GM18858 (cell line): ENCODE data around the gene TUBA1B.
"Not testable (repeated sequence)": the region's sequence is repeated elsewhere in the genome, so short reads cannot be mapped to it uniquely, and the experiment has no call there.

Experiments
- ATAC-seq: cut with Tn5 transposase; IDR thresholded peaks from one replicate; pipeline ENCODE4 v1.9.1; 2021; ENCODE audit not compliant: unreplicated experiment

TUBA1B gene

DNA sequence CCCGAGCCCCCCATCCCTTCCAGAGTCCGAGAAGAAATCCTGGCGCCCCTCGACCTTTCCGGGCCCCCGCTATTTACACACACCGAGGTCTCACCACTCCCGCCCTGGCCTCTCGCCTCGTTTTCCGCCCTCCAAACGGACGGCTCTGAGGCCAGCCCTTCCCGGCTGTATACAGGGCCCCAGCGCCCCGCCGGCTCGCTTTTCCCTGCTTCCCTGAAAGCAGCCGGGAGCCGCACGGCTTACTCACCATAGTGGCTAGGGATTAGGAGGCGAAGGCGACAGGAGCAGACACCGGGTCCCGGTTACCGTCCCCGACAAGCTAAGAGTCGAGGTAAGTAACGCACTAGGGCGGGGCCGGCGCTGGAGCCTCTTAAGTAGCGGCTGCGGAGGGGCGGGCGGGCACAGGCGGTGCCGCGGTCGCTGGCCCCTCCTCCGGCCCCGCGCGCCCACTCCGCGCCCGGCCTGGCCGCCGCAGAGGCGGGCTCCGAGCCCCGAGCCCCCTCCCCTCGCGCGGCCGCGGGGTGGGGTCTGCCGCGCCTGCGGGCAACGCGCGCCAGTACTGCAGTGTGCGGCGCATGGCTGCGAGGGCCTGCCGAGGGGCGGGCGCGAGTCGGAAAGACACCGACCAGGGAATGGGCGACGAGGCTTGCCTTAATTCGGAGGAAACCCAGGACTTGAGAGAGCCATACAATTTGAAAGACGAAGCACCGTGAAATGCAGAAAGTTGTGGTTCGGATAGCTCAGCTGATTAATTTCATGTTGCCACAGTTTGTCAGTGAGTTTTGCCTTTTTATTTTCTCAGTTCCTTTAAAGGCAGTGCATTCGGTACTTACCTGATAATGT, at the start of gene TUBA1B:
TSS of gene TUBA1B (minus strand) at position 345 of the 843 bp plus-strand sequence. CDS start at position 250, 95 bp downstream.
- peak; percentile 49 for ATAC-seq

DNA sequence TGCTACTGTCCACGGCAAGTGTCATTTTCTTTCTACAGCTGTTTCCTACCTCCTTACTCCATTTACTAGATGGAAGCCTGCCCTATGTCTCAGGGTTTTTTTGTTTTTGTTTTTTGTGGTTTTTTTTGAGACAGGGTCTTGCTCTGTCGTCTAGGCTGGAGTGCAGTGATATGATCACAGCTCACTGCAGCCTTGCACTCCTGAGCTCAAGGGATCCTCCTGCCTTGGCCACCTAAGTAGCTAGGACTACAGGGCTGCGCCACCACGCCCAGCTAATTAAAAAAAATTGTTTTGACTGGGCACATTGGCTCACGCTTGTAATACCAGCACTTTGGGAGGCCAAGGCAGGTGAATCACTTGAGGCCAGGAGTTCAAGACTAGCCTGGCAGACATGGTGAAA, 43.0 kb upstream of the TUBA1B start:
- no peak for ATAC-seq

DNA sequence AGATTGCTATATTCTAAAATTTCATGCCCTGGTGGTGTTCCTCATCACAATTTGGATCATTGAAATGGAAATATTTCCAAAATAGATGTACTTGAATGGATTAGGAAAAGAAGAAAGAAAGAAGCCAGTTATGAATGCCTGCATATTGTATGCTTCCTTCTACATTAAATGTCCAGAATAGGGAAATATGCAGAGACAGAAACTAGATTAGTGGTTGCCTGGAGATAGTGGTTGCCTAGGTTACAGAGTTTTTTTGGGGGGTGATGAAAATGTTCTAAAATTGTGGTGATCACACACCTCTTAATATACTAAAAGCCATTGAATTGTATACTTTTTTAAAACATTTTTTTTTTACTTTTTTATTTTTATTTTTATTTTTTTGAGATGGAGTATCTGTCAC, 39.7 kb upstream of the TUBA1B start:
- no peak for ATAC-seq

DNA sequence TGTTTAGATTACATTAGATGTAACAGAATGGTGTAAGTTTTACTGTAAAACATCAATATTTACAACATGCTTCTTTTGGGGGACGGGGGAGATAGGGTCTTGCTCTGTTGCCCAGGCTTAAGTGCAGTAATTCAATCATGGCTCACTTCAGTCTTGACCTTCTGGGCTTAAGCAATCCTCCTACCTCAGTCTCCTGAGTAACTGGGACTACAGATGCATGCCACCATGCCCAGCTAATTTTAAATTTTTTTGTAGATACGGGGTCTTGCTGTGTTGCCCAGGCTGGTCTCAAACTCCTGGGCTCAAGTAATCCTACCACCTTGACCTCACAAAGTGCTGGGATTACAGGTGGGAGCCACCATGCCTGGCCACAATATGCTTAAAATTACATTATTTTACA, 33.9 kb upstream of the TUBA1B start:
- ATAC-seq = no peak

DNA sequence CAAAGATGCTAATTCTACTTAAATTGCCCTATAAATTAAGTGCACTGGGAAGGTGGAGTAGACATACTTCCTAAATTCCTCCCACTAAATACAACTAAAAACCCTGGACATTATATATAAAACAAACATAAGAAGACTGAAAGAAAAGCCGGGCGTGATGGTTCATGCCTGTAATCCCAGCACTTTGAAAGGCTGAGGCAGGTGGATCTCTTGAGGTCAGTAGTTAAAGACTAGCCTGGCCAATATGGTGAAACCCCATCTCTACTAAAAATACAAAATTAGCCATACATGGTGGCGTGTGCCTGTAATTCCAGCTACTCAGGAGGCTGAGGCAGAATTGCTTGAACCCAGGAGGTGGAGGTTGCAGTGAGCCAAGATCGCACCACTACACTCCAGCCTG, 30.7 kb upstream of the TUBA1B start:
- ATAC-seq = not testable (repeated sequence)

DNA sequence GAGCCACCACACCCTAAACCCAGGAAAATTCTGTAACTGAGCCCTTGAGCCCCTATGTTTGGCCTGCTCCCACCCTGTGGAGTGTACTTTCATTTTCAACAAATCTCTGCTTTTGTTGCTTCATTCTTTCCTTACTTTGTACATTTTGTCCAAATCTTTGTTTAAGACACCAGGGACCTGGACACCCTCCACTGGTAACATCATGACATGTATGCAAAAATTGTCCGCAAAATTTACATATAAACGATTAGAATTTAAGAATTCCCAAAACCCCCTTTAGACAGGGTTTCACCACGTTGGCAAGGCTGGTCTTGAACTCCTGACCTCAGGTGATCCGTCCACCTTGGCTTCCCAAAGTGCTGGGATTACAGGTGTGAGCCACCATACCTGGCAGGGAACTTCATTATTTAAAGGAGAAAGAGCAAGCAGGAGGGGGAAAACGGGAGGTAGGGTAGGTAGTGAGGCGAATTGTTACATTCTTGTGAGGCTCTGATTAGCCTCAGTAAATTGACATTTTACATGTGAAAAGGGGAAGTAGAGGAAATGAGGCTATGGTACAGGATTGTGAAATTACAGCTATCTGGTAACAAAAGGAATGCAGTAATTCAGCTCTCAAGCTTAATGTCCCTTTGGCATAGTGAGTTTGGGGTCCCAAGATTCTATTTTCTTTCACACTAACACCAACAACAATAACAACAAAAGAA, 30.0 kb upstream of the TUBA1B start:
- no peak for ATAC-seq

DNA sequence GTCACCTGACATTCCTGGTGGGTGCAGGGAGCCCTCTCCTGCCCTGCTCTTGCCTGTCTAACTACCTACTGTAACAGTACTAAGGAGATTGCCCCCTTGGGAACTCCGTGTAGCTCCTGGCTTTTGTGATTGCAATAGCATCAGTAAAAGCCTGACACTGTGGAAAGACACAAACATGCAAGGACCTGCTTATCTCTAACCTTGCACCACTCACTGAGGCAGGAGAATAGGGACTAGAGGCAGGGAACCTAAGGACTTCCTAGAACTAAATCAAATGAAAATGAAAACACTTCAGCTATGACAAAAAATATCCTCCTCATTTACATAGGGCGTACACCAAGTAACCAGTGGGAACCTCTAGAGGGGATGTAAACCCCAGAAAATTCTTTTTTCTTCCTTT, 29.2 kb upstream of the TUBA1B start:
- ATAC-seq = no peak

DNA sequence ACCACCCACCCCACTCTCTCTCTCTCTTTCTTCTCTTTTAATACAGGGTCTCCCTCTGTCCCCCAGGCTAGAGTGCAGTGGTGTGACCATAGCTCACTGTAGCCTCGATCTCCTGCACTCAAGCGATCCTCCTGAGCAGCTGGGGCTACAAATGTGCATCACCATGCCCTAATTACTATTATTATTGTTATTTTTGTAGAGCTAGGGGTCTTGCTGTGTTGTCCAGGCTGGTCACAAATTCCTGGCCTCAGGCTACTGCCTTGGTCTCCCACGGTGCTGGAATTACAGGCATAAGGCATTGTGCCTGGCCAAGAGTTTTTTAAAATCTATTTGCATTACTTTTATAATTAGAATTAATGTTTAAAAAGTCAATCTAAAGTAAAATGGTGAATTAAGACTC, 23.0 kb upstream of the TUBA1B start:
- no peak for ATAC-seq

DNA sequence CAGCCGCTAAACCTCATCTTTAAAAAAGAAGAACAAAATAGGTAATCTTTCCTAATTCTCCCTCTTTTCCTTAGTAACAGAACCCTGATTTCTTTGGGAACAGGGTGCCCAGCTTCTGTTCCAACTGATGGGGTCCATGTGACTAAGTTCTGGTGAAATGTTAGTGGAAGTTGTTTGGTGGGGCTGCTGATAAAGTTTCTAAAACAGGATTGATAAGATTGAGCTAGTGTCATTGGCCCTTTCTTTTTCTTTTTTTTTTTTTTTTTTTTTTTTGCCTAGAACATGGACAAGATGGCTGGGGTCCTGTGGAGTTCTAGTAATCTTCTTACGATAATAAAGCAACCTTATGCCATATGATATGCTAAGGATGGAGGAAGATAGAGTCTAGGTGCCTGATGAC, 16.2 kb upstream of the TUBA1B start:
- no peak for ATAC-seq

DNA sequence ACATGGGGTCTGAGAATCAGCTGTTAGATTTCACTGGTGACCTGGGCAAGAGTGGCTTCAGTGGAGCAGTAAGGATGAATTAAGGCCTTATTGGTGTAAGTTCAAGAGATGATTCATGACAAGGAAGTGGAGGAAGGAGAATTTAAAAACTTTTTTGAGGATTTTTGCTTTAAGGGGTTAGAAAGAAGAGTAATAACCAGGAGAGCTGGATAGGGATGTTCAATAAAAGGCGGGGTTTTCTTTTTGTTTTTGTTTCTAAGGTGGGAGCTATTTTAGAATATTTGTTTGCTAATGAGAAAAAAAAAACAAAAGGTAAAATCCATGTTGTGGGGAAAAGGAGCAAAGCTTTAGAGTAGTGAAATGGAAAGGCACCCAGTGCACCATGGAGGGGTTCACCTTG, 15.2 kb upstream of the TUBA1B start:
- no peak for ATAC-seq

DNA sequence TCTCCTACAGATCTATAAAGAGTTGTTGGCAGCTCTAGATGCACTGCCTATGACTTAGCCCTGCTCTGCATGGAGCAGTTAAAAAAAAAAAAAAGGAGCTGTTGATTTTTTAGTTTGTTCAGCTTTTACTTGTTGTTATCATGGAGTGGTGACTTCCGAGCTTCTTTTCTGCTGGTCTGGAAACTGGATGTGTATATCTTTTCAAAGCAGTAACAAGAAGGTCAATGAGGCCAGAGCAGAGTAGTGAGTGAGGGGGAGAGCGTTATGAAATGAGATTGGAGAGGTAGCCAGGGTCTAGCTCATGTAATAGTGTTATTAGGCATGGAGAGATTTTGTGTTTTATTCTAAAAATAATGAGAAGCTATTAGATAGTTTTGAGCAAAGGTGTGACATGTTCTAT, 13.2 kb upstream of the TUBA1B start:
- no peak for ATAC-seq

DNA sequence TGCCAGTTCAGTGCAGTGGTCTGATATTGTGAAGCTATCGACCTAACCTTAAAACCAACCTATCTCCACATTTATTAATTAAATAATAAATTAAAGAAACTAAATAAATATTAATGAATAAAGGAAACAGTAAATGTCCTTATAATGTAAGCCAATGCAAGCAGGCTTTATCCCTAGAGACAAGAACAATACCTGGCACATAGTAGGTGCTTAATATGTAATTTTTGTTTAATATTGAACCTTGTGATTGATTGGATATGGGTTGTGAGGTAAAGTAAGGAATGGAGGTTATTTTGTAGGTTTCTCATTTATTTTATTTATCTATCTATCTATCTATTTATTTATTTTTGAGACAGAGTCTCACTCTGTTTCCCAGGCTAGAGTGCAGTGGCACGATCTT, 7.8 kb upstream of the TUBA1B start:
- no peak for ATAC-seq

DNA sequence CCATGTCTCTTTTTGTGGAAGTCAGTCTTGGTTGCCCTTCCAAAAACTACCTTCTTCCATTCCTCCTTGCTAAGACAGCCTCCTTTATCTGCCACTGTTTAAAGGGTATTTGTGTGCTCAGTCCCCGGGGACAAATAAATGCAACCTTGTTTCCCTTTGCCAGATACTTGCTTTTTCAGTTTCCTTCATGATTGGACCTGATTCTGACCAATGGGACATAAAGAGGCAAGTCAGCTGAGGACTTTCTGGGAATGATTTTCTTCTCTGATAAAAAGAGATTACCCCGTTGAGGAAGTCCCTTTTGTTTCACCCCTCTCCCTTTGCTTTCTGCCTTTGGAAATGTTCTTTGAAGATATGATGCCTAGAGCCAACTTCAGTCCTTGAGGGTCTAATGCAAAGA, 7.4 kb upstream of the TUBA1B start:
- no peak for ATAC-seq

DNA sequence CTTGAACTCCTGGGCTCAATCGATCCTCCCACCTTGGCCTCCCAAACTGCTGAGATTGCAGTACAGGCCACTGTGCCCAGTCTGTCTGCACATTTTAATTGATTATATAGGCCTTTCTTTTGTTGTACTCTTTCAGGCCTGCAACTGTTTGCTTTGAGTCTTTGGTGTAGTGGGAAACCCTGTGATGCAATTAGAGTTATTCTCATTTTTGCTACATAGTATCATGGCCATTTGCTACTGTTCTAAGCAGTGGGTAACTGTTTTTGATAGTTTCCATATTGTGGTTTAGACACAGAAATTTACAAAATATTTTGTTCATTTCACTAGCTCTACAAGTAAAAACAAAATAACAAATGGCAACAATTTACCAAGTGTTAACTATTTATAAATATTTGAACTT, 6.3 kb upstream of the TUBA1B start:
- no peak for ATAC-seq

DNA sequence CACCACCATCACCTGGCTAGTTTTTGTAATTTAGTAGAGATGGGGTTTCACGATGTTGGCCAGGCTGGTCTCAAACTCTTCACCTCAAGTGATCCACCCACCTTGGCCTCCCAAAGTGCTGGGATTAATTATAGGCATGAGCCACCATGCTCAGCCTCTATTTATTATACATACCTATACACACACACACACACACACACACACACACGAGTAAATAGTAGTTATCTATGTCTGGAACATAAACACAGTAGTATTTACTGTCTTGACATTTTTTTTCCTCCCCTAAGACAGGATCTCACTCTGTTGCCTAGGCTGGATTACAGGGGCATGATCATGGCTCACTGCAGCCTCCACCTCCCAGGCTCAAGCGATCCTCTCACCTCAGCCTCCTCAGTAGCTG, 5.8 kb upstream of the TUBA1B start:
- ATAC-seq = not testable (repeated sequence)

DNA sequence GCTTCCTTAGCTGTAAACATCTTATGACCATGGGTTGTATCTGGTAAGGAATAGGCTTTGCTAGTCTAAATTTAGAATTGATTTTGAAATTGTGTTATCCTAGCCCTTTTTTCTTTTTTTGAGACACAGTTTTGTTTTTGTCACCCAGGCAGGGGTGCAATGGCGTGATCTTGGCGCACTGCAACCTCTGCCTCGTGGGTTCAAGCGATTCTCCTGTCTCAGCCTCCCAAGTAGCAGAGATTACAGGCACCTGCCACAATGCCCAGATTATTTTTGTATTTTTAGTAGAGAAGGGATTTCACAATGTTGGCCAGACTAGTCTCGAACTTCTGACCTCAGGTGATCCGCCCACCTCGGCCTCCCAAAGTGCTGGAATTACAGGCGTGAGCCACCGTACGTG, 2.4 kb upstream of the TUBA1B start:
- ATAC-seq = no peak

DNA sequence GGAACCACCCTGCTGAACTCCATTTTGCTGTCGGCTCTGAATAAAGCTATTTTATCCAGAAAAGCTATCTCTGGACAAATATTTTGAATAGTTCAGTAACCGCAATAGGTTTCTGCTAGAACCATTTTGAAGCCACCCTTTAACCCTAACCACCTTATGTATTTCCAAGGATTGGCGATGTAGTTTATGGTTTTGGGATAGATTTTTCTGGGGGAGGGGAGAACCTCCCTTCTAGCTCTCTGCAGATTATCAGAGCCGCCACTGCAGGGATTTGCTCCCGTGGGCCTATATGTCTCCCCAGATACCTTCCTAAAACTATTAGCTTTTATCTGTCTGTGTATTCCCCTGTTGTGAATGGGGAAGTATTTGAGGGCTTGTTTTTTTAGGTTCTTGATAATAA, 1.8 kb upstream of the TUBA1B start:
- no peak for ATAC-seq

DNA sequence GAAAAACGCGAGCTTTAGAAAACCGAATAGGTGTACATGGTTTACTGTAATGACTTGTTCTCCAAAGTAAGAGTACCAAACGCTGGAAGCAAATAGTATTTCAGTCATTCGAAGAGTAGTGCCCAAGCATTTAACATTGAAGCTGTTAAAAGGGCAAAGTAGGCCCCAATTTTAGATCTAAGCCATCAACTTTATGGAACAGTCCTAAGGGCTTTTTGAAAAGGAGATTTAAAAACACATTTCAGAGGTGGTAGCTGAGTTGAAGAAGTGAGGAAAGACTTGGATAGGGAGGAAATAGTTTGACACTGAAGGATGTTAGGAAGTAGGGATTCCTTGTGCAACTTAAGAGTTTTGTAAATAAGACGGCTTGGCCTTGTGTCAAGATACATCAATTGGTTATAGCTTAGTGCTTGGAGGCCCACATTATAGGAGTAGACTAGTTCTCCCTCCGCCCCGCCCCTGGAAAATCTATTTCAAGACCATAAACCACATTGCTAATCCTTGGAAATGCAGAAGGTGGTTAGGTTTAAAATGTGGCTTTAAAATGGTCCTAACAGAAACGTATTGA, 783 bp upstream of the TUBA1B start:
- ATAC-seq = no peak

DNA sequence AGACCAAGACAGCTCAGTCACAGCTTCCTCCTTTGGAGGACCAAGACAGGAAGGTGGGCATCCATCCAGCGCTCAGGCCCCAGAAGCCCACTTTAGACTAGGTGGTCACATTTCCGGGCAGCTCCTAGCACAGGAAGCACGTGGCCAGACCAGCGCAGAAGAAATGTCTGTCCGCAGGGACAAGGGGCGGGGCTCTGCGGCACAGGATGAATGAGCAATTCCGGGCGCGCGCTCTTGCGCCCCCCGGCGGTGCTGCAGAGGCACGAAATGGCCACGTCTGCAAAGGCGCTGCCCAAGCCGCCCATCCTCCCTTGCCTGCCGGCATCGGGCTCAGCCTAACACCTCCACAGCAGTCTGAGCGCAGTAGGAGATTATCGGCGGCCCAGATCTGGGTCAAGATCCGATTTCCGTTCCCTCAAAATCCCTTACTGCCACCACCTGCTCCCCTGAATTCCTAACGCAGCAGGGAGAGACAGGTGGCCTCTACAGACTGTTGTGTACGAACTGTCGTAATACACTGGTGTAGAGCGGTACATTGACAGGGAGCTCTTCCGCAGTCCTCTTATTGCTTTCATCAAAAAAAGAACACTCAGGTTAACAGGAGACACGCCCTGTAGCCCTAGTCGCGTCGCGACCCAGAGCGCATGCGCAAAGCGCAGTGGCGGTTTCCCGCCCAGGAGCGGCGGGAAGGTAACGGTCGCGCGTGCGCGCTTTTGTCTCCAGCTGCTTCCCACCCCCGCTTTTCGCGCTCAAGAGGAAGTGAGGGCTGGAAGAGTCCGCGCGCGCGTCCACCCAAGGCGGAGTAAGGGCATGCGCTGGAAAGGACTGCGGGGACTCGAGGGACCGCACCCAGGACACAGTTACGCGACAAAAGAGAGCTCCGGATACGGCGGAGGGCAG, 794 bp downstream of the TUBA1B start:
- ATAC-seq = peak; percentile 35

DNA sequence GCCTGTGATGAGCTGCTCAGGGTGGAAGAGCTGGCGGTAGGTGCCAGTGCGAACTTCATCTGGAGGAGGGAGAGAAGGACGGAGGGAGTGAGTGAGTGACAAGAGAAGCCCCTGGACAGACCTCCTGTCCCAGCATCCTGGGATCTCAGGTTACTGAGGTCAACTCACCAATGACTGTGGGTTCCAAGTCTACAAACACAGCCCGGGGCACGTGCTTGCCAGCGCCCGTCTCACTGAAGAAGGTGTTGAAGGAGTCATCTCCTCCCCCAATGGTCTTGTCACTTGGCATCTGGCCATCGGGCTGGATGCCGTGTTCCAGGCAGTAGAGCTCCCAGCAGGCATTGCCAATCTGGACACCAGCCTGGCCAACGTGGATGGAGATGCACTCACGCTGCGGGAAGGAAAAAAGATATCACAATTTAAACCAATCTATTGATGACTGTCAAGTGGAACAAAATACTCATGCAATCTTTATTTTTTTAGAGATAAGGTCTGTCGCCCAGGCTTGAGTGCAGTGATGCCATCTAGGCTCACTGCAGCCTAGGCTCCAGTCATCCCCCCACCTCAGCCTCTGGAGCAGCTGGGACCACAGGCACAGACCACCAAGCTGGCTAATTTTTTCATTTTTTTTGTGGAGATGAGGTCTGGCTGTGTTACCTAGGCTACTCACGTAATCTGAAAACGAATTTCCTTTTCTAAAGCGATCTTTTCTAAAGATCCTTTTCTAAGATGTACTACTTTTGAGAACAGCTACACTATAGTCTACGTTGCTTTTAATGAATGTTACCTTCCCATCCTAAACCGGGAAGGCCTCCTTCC, 1.7 kb downstream of the TUBA1B start:
- no peak for ATAC-seq
